Hepatocyte (in vitro differentiated cells): ENCODE measurements around the gene CCDC91. TPM values are rescaled to one million over a fixed set of nuclear protein-coding genes. Genes with fewer than 3 reads are reported as not detected.

Experiments
- DNase-seq: peaks from one replicate; pipeline ENCODE4 v3.0.0-alpha.2; 2016; ENCODE audit warnings: low spot score
- H2AFZ ChIP-seq: fragments of 200-600 bp; sonication (generic); 2 replicates; pipeline ENCODE4 v1.6.0; 2016; ENCODE audit warnings: antibody characterized with exemption, mild to moderate bottlenecking
- H3K27ac ChIP-seq: fragments of 200-600 bp; sonication (generic); 2 replicates; pipeline ENCODE4 v1.5.1; 2016; ENCODE audit warnings: mild to moderate bottlenecking
- H3K27me3 ChIP-seq: fragments of 200-600 bp; sonication (generic); 2 replicates; pipeline ENCODE4 v1.6.1; 2016
- H3K36me3 ChIP-seq: fragments of 200-600 bp; sonication (generic); replicated peaks from 2 replicates; pipeline ENCODE4 v1.5.1; 2016; ENCODE audit warnings: low read depth; ENCODE audit not compliant: insufficient read depth
- H3K4me1 ChIP-seq: fragments of 200-600 bp; sonication (generic); 2 replicates; pipeline ENCODE4 v1.5.1; 2016; ENCODE audit warnings: mild to moderate bottlenecking, moderate library complexity; ENCODE audit not compliant: insufficient read depth
- H3K4me2 ChIP-seq: fragments of 200-600 bp; sonication (generic); 2 replicates; pipeline ENCODE4 v1.6.0; 2016
- H3K4me3 ChIP-seq: fragments of 200-600 bp; sonication (generic); 2 replicates; pipeline ENCODE4 v1.5.1; 2016; ENCODE audit warnings: mild to moderate bottlenecking
- H3K79me2 ChIP-seq: fragments of 200-600 bp; sonication (generic); 2 replicates; pipeline ENCODE4 v1.6.0; 2017; ENCODE audit warnings: mild to moderate bottlenecking
- H3K9me2 ChIP-seq: fragments of 200-600 bp; sonication (generic); replicated peaks from 2 replicates; pipeline ENCODE4 v1.6.0; 2017; ENCODE audit warnings: mild to moderate bottlenecking; ENCODE audit not compliant: insufficient read depth
- H3K9me3 ChIP-seq: fragments of 200-600 bp; sonication (generic); 2 replicates; pipeline ENCODE4 v1.5.1; 2016; ENCODE audit warnings: low read depth, mild to moderate bottlenecking
- H4K20me1 ChIP-seq: fragments of 200-600 bp; sonication (generic); 2 replicates; pipeline ENCODE4 v1.6.0; 2016; ENCODE audit warnings: mild to moderate bottlenecking; ENCODE audit not compliant: insufficient read depth, poor library complexity, severe bottlenecking
- EZH2 ChIP-seq: fragments of 200-600 bp; sonication (generic); IDR thresholded peaks from 2 replicates; pipeline ENCODE4 v1.6.1; 2016; ENCODE audit warnings: antibody characterized with exemption, mild to moderate bottlenecking, borderline replicate concordance
- EZH2phosphoT487 ChIP-seq: fragments of 200-600 bp; sonication (generic); IDR thresholded peaks from one replicate; pipeline ENCODE4 v1.6.1; 2018; ENCODE audit warnings: antibody characterized with exemption, mild to moderate bottlenecking, low read depth, moderate library complexity; ENCODE audit not compliant: unreplicated experiment, severe bottlenecking
- WGBS: methylation state at CpG from one replicate; pipeline ENCODE4 v1.1.6; 2016; ENCODE audit warnings: low lambda C conversion rate; ENCODE audit errors: missing lambda C conversion rate; 5-methylcytosine and 5-hydroxymethylcytosine counted together
- polyA plus RNA-seq: library from polyadenylated mRNA; unstranded; fragments of >200 nt; fragmentation: Nextera tagmentation; extraction: Ambion mirVana; gene quantifications from 2 replicates; pipeline ENCODE4 v1.2.1, GENCODE V29; 2016
- total RNA-seq: library from RNA; depleted of rRNA; stranded (reverse); fragments of >200 nt; gene quantifications from 2 replicates; pipeline ENCODE4 v1.2.3, GENCODE V29; 2014
- TF ChIP-seq, protein P1 (sequence below): fragments of 200-600 bp; sonication (generic); IDR thresholded peaks from 2 replicates; pipeline ENCODE4 v1.5.1; 2016; ENCODE audit warnings: antibody characterized with exemption, mild to moderate bottlenecking; ENCODE audit not compliant: poor library complexity

CCDC91 gene
- total and polyA plus RNA-seq, 2 experiments from 2014 or later, result 14.2 to 15.1 TPM

- H4K20me1 ChIP-seq, result no peaks in the 10 kb centered on the region
- TF ChIP-seq, protein P1, sequence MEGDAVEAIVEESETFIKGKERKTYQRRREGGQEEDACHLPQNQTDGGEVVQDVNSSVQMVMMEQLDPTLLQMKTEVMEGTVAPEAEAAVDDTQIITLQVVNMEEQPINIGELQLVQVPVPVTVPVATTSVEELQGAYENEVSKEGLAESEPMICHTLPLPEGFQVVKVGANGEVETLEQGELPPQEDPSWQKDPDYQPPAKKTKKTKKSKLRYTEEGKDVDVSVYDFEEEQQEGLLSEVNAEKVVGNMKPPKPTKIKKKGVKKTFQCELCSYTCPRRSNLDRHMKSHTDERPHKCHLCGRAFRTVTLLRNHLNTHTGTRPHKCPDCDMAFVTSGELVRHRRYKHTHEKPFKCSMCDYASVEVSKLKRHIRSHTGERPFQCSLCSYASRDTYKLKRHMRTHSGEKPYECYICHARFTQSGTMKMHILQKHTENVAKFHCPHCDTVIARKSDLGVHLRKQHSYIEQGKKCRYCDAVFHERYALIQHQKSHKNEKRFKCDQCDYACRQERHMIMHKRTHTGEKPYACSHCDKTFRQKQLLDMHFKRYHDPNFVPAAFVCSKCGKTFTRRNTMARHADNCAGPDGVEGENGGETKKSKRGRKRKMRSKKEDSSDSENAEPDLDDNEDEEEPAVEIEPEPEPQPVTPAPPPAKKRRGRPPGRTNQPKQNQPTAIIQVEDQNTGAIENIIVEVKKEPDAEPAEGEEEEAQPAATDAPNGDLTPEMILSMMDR, result no peak
- TF ChIP-seq EZH2, result no peak
- no peak for TF ChIP-seq EZH2phosphoT487
- 93% methylated on average over 6 of the region's 6 CpGs for WGBS
Observed at GRCh38 chr12:28413460-28414109, 223.3 kb downstream of the CCDC91 start.

GRCh38 chr12:28415755-28416154 is 225.5 kb downstream of the CCDC91 start:
- Histone ChIP-seq H3K79me2 (no peaks in the 10 kb centered on the region), H3K9me2 (no peaks in the 10 kb centered on the region), H3K36me3 (no peaks in the 10 kb centered on the region), H3K27me3 (no peaks in the 10 kb centered on the region), H2AFZ (no peak overlapping the region), H3K4me3 (no peak overlapping the region), H3K27ac (no peak overlapping the region), H3K9me3 (no peaks in the 10 kb centered on the region), H3K4me2 (no peak overlapping the region), H4K20me1 (no peaks in the 10 kb centered on the region), H3K4me1 (no peaks in the 10 kb centered on the region)
- DNase-seq, result no peak
- WGBS, result 16% methylated on average over 1 of the region's 1 CpG
- no peak for TF ChIP-seq EZH2phosphoT487
- TF ChIP-seq, protein P1, result no peak
- TF ChIP-seq EZH2, result no peak

More at GRCh38 chr12:28413460-28414109, 223.3 kb downstream of the CCDC91 start:
- H3K9me2 ChIP-seq, result no peaks in the 10 kb centered on the region
- H3K9me3 ChIP-seq, result no peaks in the 10 kb centered on the region
- H3K36me3 ChIP-seq, result no peaks in the 10 kb centered on the region
- H3K27ac ChIP-seq, result no peak overlapping the region
- no peak overlapping the region for H2AFZ ChIP-seq
- no peaks in the 10 kb centered on the region for H3K79me2 ChIP-seq
- H3K4me2 ChIP-seq, result no peak overlapping the region
- no peak for DNase-seq
- no peaks in the 10 kb centered on the region for H3K4me1 ChIP-seq
- no peaks in the 10 kb centered on the region for H3K27me3 ChIP-seq
- H3K4me3 ChIP-seq, result no peak overlapping the region

DNA sequence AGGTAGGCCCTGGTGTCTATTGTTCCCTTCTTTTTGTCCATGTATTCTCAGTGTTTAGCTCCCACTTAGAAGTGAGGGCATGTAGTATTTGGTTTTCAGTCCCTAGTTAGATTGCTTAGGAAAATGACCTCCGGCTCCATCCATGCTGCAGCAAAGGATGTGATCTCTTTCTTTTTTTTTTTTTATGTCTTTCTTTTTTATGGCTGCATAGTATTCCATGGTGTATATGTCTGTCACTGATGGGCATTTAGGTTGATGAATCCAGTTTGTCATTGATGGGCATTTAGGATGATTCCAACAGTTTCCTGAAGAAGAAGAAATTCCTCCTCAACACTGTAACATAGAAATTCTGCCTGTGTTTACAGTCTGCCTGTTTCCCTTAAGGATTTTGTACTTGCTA is 231.1 kb downstream of the CCDC91 start:
- H3K36me3 ChIP-seq, result no peaks in the 10 kb centered on the region
- no peaks in the 10 kb centered on the region for H3K27me3 ChIP-seq
- H3K79me2 ChIP-seq, result no peaks in the 10 kb centered on the region
- H3K4me1 ChIP-seq, result no peaks in the 10 kb centered on the region
- no peaks in the 10 kb centered on the region for H3K9me2 ChIP-seq
- WGBS, result 93% methylated on average over 1 of the region's 1 CpG
- H2AFZ ChIP-seq, result no peak overlapping the region
- TF ChIP-seq EZH2 (no peak), EZH2phosphoT487 (no peak)
- TF ChIP-seq, protein P1, result no peak
- no peaks in the 10 kb centered on the region for H3K9me3 ChIP-seq
- no peak overlapping the region for H3K27ac ChIP-seq
- H4K20me1 ChIP-seq, result no peaks in the 10 kb centered on the region
- H3K4me2 ChIP-seq, result no peak overlapping the region
- H3K4me3 ChIP-seq, result no peak overlapping the region
- no peak for DNase-seq
